Right kidney (tissue), 1 donor: ENCODE data around the gene PBX3.
A peak's percentile ranks its signal among the peaks of the same experiment; 100 is the strongest.

Experiments
- DNase-seq: peaks from one replicate; pipeline ENCODE4 v3.0.0-alpha.2; 2016

Gene PBX3

DNA sequence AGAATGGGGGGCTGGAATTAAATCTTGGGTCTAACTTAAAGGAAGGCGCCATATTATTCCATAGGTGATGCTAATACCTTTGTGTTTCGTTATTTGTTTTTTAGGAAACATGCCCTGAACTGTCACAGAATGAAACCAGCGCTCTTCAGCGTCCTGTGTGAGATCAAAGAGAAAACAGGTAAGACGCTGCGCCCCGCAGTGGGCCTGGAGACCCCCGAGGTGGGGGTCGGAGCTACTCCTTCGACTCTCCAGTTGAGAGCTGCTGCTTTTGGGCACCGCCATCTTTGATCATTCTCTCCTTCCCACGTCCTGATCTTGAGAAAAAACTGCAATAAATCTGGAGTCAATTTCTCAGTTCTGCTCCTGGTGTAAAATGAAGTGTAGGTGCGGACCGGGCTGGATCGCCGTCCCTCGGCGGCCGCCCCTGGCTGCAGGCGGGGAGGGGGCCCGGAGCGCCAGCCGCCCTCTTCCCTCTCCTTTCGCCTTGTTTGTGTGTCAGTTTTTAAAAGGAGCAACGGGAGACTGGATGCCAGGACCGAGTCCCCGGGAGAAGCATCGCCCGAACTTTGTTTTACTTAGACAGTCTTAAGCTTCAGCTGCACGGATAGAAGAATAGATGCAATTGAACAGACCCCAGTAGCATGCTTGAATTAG, 1.4 kb downstream of the PBX3 start:
- DNase-seq, result peak; percentile 75

DNA sequence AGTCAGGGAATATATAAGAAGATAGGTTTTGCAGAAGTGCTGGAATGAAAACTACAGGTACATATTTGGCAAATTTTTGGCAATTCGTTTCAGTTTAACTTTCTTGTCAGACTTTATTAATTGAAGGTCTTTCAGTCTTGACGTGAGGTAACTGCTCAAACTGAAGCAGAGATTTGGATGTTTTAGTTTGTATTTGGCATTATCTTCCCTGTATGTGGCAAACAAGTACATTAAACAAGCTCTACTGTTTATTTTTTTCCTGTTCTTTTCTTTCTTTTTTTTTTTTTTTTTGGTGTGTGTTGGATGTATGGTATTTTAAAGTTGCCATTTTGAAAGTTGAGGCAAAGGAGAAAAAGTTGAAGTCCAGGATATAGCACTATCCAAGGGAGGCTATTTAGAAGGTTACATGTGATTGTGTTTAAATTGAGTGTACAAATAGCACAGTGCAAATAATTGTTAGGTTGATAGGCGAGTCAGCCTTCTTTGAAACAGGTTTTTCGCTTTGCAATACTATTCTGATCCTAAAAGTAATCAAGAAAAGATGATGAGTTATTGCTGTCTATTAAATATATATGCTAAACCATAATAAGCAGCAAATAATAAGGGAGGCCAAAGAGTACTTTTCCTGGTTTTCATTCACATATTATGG, 2.2 kb downstream of the PBX3 start:
- DNase-seq, result no peak

GRCh38 chr9:125749951-125750626, 2.9 kb downstream of the PBX3 start:
- no peak for DNase-seq

DNA sequence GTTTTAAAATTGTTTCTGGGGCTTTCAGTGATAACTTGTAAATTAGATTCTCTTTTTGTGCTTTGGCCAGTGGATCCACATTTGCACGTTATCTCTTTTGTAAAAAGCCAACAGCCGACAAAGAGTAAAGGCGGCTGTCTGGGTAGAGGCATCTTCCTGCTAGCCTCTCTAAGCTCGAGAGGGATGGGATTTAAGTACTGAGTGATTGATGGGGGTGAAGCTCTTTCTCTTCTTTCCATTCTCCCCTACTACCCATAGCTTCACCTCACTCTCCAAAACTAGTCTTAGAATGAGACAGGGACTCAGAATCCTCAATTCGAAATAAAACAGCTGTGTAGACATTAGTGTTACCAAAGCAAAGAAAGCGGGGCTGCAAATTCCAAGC, 3.4 kb downstream of the PBX3 start:
- DNase-seq, result peak; percentile 28

DNA sequence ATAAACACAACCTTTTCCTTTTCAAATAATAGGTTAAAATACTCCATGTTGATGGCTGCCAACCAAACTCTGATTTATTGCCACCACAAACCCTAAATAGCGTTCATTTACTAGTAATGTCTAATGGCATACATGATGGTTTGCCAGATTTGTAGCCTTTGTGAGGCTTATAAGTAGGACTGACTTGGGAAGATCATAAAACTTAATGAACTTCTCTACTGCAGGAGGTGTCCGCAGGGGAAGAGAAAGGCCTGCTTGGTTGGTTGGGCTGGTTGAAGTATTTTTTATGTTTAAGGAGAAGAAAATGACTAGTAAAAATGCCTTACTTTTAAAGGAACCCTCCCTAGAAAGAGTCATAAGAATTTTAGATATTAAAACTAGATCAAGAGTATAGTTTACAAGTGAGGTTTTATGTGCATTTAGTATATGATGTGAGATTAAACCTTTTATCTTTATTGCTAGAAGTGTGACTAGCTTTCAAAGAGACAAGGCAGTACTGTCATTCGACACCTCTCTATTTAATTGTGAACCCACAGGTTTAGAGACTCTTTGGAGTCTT, 5.0 kb downstream of the PBX3 start:
- no peak for DNase-seq

DNA sequence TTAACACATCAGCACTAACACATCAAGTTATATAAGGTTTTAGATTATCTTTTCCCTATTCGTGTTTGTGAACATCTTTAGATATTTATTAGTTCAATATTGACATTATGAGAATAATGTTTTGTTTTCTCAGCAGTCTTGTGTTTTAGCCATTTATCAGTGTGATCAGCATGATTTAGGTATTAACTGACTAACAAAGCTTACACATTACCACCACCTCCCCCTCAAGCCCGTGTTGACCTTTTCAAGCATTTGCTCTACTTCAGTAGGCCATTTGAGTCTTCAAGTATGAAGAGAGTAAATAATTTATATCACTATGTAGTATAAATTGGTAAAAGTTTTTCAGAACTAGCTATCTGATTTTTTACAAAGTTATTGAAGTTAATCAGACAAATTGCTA, 6.9 kb downstream of the PBX3 start:
- no peak for DNase-seq

DNA sequence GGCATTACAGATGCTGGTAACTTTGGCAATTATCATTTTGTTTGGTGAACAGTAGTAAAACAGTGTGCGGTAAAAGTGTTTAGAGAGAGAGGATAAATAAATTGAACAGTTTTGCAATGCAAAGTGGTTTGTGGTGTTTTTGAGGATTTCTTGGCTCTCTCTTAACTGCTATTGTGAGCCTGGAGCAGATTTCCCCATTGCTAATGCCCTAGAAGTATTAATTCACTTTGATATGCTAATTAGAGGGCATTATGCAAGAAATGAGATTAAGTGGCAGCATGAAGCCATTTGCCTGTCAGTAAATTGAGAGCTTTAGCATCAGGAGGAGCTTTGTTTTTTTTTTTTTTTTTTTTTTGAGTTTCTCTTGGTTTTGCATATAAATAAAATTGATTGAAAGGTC, 8.2 kb downstream of the PBX3 start:
- no peak for DNase-seq

GRCh38 chr9:125756518-125756917, 9.3 kb downstream of the PBX3 start:
- no peak for DNase-seq

GRCh38 chr9:125757834-125758233, 10.7 kb downstream of the PBX3 start:
- no peak for DNase-seq

DNA sequence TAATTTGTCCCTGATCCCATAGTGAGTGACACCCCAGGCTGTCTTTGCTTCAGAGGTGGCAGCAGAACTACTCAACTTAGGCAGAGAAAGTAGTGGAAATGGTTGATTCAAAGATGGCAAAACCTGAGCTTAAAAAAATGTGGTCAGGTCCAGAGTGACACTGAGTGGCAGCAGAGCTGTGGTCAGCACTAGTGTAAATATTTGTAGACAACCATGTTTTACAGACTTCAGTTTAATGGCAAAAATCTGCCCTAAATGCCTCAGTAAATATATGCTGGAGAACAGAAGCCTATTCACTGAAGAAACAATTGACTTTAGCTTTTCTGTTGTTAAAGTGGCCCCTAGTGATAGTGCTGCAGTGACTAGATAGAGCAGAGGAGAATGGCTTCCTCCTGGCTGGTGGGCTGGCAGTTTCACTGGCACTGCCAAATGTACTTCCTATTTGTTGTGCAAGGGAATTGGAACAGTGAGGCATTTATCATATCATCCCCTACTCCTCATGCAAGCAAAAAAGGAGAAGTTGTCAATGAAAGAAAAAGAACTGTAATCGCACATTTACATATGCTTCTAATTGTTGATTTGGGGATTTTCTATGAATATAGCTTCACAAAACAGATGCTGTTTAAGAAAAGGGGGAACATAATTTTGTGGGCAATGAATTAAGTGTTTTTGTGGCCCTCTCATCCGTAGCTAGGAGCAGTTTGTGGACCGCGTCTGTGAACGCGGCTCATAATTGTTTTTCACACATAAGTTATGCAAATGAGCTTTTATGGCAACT, 12.0 kb downstream of the PBX3 start:
- no peak for DNase-seq

DNA sequence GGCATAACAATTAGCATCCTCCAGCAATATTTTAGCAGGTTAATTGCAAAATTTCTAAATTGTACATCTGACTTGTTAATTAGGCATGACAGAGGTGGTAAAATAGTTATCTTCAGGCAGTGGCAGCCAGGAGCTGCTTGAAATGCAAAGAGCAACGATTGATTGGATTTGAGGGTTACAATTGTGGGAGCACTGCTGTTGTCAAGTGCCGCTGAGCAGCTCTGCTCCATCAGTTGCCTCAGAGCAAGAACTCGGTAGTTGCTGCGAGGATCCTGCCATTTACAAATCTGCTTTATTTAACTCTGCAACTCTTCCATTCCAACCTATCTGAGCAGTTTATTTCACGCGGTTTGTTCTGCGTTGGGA, 12.6 kb downstream of the PBX3 start:
- no peak for DNase-seq

DNA sequence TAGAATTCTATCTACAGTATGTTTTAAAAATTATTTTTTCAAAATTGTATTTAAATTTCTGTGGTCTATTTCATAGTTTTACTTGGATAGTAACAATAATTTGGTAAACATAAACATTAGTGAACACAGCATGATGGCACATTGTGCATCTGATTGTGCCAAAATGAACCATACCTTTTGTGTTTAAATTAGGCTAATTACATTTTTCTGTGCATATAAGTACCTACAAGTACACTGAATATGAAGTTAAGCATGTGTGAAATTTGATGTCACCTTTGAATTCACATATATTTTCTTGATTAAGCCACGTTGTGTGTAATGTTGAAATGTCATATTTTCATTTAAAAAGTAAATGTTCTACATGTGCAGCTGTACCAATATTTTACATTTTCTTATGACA, 13.4 kb downstream of the PBX3 start:
- no peak for DNase-seq

- no peak for DNase-seq
Observed at GRCh38 chr9:125761676-125762450, 14.7 kb downstream of the PBX3 start.

GRCh38 chr9:125763394-125763801, 16.2 kb downstream of the PBX3 start:
- DNase-seq, result peak; percentile 39

DNA sequence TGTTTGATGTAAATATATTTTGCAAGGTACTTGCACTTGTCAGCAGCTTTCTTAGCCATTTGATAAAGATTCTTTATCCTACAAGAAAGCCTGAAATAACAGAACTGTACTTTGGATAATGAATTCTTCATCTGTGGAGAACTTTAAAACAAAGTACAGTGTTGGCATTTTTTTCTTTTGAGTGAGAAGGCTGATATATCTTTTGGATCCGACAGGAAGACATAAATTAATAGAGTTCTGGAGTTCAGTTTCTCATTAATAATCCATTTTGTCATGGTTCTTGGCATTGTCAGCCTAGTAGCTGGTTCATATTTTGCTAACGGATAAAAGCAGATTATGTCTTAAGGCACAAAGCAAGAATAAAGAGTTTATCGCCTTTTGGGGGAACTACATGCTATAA, 17.0 kb downstream of the PBX3 start:
- no peak for DNase-seq

DNA sequence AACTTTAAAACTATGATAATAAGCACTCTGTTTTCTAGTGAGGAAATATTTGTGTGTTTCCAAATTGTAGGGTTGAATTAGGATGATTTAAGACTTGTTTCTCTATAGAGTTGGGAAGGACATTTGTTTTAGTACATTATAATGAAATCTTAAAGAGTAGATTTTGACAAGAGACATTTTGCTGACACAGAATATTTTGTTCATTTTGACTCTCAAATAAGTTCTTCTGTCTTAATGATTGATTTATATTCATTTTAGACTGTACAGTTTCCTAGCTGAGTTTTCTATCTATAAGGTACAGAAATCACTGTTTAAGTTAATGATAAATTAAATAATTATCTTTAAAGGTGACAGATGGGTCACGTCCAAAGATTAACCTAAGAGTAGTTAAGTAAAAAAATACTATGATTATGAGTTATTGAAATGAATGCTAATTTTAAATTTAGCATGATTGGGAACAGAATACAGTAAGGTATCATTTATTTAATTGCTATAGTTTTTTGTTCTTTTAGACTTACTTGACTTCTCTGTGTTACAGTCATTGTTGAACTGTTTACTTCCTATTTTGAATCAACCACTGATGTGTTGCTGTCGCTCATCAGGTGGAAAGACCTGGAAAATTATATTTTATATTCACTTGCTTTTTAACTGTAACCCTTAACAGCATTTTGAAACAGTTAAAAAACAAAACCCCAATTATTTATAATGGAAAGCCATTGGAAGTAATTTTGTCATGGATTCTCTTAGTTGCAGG, 19.5 kb downstream of the PBX3 start:
- no peak for DNase-seq

GRCh38 chr9:125767349-125767748, 20.2 kb downstream of the PBX3 start:
- DNase-seq, result no peak

DNA sequence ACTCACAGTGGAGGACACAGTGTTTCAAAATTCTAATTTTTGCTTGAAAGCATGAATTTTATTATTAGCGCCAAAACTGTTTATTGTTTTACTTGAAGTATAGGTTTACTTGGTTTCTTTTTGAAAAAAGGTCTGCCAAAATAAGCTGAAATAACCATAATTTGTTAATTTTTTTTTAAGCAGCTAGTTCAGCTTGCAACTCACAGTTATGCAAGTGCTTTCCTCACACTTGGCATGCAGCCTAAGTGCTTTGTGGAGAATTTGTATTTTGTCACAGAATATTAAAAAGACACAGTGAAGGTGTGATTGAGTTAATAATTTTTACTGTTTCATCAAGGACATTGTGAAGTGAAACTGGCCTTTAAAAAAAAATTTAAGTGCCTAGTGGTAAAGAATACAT, 21.6 kb downstream of the PBX3 start:
- no peak for DNase-seq

DNA sequence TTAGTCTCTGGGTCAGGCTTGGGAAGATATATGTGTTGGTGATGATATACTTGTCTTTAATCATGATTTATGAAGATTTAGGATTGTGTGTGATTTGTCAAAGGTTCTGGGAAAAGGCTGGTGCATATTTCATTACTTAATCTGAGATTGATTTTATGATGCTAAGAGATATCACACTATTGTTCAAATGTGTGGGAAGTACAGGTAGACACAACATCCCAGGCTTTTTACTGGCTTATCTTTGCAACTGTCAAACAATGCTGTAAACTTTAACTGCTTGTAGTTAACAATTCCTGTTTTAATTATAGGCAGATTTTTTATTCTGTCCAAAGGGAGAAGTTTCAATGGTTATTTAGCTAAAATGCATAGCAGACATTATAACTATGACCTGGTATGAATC, 23.9 kb downstream of the PBX3 start:
- no peak for DNase-seq

DNA sequence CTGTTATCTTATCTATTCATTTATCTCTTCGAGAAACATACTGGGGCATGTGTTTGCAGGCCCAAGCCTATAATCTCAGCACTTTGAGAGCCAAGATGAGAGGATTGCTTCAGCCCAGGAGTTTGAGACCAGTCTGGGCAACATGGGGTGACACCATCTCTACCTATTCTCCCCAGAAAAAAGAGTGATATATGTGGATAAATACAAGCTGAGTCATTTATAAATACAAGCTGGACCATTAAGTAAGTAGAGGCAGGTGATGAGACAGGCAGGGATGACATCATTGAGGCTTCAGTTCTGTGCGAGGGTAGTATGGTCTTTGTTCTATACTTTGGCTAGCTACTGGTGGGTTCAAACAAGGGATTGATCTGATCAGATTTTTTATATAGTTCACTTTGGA, 25.6 kb downstream of the PBX3 start:
- no peak for DNase-seq

- no peak for DNase-seq
Observed at GRCh38 chr9:125774106-125774505, 26.9 kb downstream of the PBX3 start.
